HG02884 (cell line): ENCODE results near the gene EDIL3.
"Not testable (repeated sequence)": the region's sequence is repeated elsewhere in the genome, so short reads cannot be mapped to it uniquely, and the experiment has no call there.

ENCODE experiments used
- ATAC-seq: cut with Tn5 transposase; IDR thresholded peaks from one replicate; pipeline ENCODE4 v1.9.1; 2021; ENCODE audit warnings: mild to moderate bottlenecking, moderate library complexity; ENCODE audit not compliant: unreplicated experiment

Gene EDIL3

GRCh38 chr5:84191281-84191680, 193.4 kb downstream of the EDIL3 start:
- no peak for ATAC-seq

GRCh38 chr5:84184857-84185256, 199.8 kb downstream of the EDIL3 start:
- ATAC-seq, result no peak

- ATAC-seq, result no peak
Observed at GRCh38 chr5:84181093-84181492, 203.6 kb downstream of the EDIL3 start.

GRCh38 chr5:84168841-84169240, 215.8 kb downstream of the EDIL3 start:
- ATAC-seq, result no peak

- no peak for ATAC-seq
Observed at GRCh38 chr5:84163671-84164070, 221.0 kb downstream of the EDIL3 start.

- no peak for ATAC-seq
Observed at GRCh38 chr5:84162695-84163094, 222.0 kb downstream of the EDIL3 start.

- ATAC-seq, result not testable (repeated sequence)
Observed at GRCh38 chr5:84160650-84161049, 224.0 kb downstream of the EDIL3 start.

- ATAC-seq, result no peak
Observed at GRCh38 chr5:84149094-84149493, 235.6 kb downstream of the EDIL3 start.

GRCh38 chr5:84148651-84149050, 236.0 kb downstream of the EDIL3 start:
- ATAC-seq, result no peak

- ATAC-seq, result no peak
Observed at GRCh38 chr5:84137541-84137940, 247.1 kb downstream of the EDIL3 start.

GRCh38 chr5:84131372-84131771, 253.3 kb downstream of the EDIL3 start:
- no peak for ATAC-seq

GRCh38 chr5:84130006-84130580, 254.6 kb downstream of the EDIL3 start:
- ATAC-seq, result no peak

- ATAC-seq, result no peak
Observed at GRCh38 chr5:84125216-84125615, 259.5 kb downstream of the EDIL3 start.

GRCh38 chr5:84119252-84119651, 265.4 kb downstream of the EDIL3 start:
- no peak for ATAC-seq

GRCh38 chr5:84118551-84118950, 266.1 kb downstream of the EDIL3 start:
- no peak for ATAC-seq

- ATAC-seq, result no peak
Observed at GRCh38 chr5:84115727-84116126, 269.0 kb downstream of the EDIL3 start.

GRCh38 chr5:84113246-84114105, 271.2 kb downstream of the EDIL3 start:
- no peak for ATAC-seq

- no peak for ATAC-seq
Observed at GRCh38 chr5:84092738-84093137, 291.9 kb downstream of the EDIL3 start.

- no peak for ATAC-seq
Observed at GRCh38 chr5:84091127-84091799, 293.4 kb downstream of the EDIL3 start.

- no peak for ATAC-seq
Observed at GRCh38 chr5:84088996-84089395, 295.7 kb downstream of the EDIL3 start.

- no peak for ATAC-seq
Observed at GRCh38 chr5:84086511-84086910, 298.2 kb downstream of the EDIL3 start.
